GM23338 (cell line): ENCODE results near the gene PPP2R5C. TPM values are rescaled to one million over a fixed set of nuclear protein-coding genes. Genes with fewer than 3 reads are reported as not detected.
"Not testable (repeated sequence)": the region's sequence is repeated elsewhere in the genome, so short reads cannot be mapped to it uniquely, and the experiment has no call there.

ENCODE experiments used
- ATAC-seq: fragments of 200-7000 bp; cut with Tn5 transposase; 3 replicates; pipeline ENCODE4 v1.9.1; 2020
- DNase-seq: peaks from one replicate; pipeline ENCODE4 v3.0.0-alpha.2; 2015; ENCODE audit warnings: low spot score
- H2AFZ ChIP-seq: fragments of 200-600 bp; sonication (generic); 2 replicates; pipeline ENCODE4 v1.8.0; 2016; ENCODE audit warnings: antibody characterized with exemption, mild to moderate bottlenecking, moderate library complexity
- H3F3A ChIP-seq: fragments of 200-600 bp; sonication (generic); replicated peaks from 2 replicates; pipeline ENCODE4 v1.8.0; 2017; ENCODE audit warnings: antibody characterized with exemption, mixed run types, low read depth
- H3K27ac ChIP-seq: fragments of 200-600 bp; sonication (generic); 2 replicates; pipeline ENCODE4 v1.6.1; 2016; ENCODE audit warnings: low read depth
- H3K27me3 ChIP-seq: fragments of 200-600 bp; sonication (generic); 2 replicates; pipeline ENCODE4 v1.8.0; 2016; ENCODE audit warnings: mild to moderate bottlenecking, mixed run types, moderate library complexity; ENCODE audit not compliant: insufficient read depth
- H3K36me3 ChIP-seq: fragments of 200-600 bp; sonication (generic); 2 replicates; pipeline ENCODE4 v1.8.0; 2016; ENCODE audit warnings: mild to moderate bottlenecking; ENCODE audit not compliant: insufficient read depth
- H3K4me1 ChIP-seq: fragments of 200-600 bp; sonication (generic); 2 replicates; pipeline ENCODE4 v1.8.0; 2016; ENCODE audit warnings: mild to moderate bottlenecking, moderate library complexity; ENCODE audit not compliant: insufficient read depth
- H3K4me2 ChIP-seq: fragments of 200-600 bp; sonication (generic); 2 replicates; pipeline ENCODE4 v1.7.1; 2017; ENCODE audit warnings: mixed run types
- H3K4me3 ChIP-seq: fragments of 200-600 bp; sonication (generic); 2 replicates; pipeline ENCODE4 v1.6.1; 2016; ENCODE audit warnings: mixed run types
- H3K79me2 ChIP-seq: fragments of 200-600 bp; sonication (generic); replicated peaks from 2 replicates; pipeline ENCODE4 v1.8.0; 2017; ENCODE audit warnings: mild to moderate bottlenecking; ENCODE audit not compliant: insufficient read depth
- H3K9me2 ChIP-seq: fragments of 200-600 bp; sonication (generic); 2 replicates; pipeline ENCODE4 v1.8.0; 2017; ENCODE audit not compliant: insufficient read depth
- H4K20me1 ChIP-seq: fragments of 200-600 bp; sonication (generic); replicated peaks from 2 replicates; pipeline ENCODE4 v1.8.0; 2017; ENCODE audit warnings: mild to moderate bottlenecking; ENCODE audit not compliant: insufficient read depth
- H3K27ac Mint-ChIP-seq: 2 replicates; pipeline ENCODE4 v1.8.0; 2020; ENCODE audit warnings: inconsistent platforms, mild to moderate bottlenecking, moderate library complexity, mixed read lengths
- H3K27me3 Mint-ChIP-seq: 3 replicates; pipeline ENCODE4 v1.8.0; 2022; ENCODE audit warnings: low read depth, mild to moderate bottlenecking, moderate library complexity, mixed read lengths, inconsistent platforms; ENCODE audit not compliant: insufficient read depth, poor library complexity
- H3K36me3 Mint-ChIP-seq: 3 replicates; pipeline ENCODE4 v1.8.0; 2021; ENCODE audit warnings: low read depth, mild to moderate bottlenecking, inconsistent platforms, moderate library complexity, mixed read lengths
- H3K4me1 Mint-ChIP-seq: 3 replicates; pipeline ENCODE4 v1.8.0; 2020; ENCODE audit warnings: mild to moderate bottlenecking, inconsistent platforms, mixed read lengths
- H3K4me3 Mint-ChIP-seq: 3 replicates; pipeline ENCODE4 v1.8.0; 2021; ENCODE audit warnings: moderate library complexity, mild to moderate bottlenecking, inconsistent platforms, mixed read lengths
- H3K9me3 Mint-ChIP-seq: 3 replicates; pipeline ENCODE4 v1.8.0; 2020; ENCODE audit warnings: moderate library complexity, mild to moderate bottlenecking, inconsistent platforms, mixed read lengths
- CREB1 ChIP-seq: fragments of 250-450 bp; sonication (Bioruptor Pico); IDR thresholded peaks from 2 replicates; pipeline ENCODE4 v1.5.0; 2020; ENCODE audit warnings: low read depth, mild to moderate bottlenecking, moderate library complexity
- ETS1 ChIP-seq: IDR thresholded peaks from 2 replicates; pipeline ENCODE4 v1.6.1; 2016; ENCODE audit warnings: antibody characterized with exemption
- EZH2 ChIP-seq: fragments of 200-600 bp; sonication (generic); IDR thresholded peaks from one replicate; pipeline ENCODE4 v1.8.0; 2017; ENCODE audit warnings: antibody characterized with exemption, mild to moderate bottlenecking, low read depth; ENCODE audit not compliant: unreplicated experiment
- EZH2phosphoT487 ChIP-seq: fragments of 200-600 bp; sonication (generic); IDR thresholded peaks from one replicate; pipeline ENCODE4 v1.8.1; 2018; ENCODE audit warnings: antibody characterized with exemption; ENCODE audit not compliant: unreplicated experiment
- JUNB ChIP-seq: IDR thresholded peaks from one replicate; pipeline ENCODE4 v1.6.1; 2016; ENCODE audit warnings: antibody characterized with exemption; ENCODE audit not compliant: unreplicated experiment
- NANOG ChIP-seq: IDR thresholded peaks from 2 replicates; pipeline ENCODE4 v1.6.1; 2016; ENCODE audit warnings: antibody characterized with exemption, borderline replicate concordance
- POLR2AphosphoS5 ChIP-seq: IDR thresholded peaks from 2 replicates; pipeline ENCODE4 v1.6.1; 2016; ENCODE audit warnings: antibody characterized with exemption, low read depth
- STAT1 ChIP-seq: IDR thresholded peaks from one replicate; pipeline ENCODE4 v1.6.1; 2016; ENCODE audit warnings: antibody characterized with exemption; ENCODE audit not compliant: unreplicated experiment
- ZNF331 ChIP-seq: fragments of 250-450 bp; sonication (Bioruptor Pico); IDR thresholded peaks from 2 replicates; pipeline ENCODE4 v1.5.0; 2020; ENCODE audit warnings: low read depth, mild to moderate bottlenecking, moderate library complexity
- polyA plus RNA-seq: library from polyadenylated mRNA; unstranded; fragments of >200 nt; fragmentation: Nextera tagmentation; extraction: Ambion mirVana; gene quantifications from 2 replicates; pipeline ENCODE4 v1.2.1, GENCODE V29; 2016
- total RNA-seq: library from RNA; depleted of rRNA; stranded (reverse); fragments of >200 nt; shearing (Covaris generic); gene quantifications from 2 replicates; pipeline ENCODE4 v1.2.3, GENCODE V29; 2014

Gene PPP2R5C
- total and polyA plus RNA-seq, 2 experiments from 2014 or later, result 75.4 to 79.7 TPM

- no peaks in the 10 kb centered on the region for H3K36me3 ChIP-seq
- H3K27me3 ChIP-seq, result no peaks in the 10 kb centered on the region
- Mint-ChIP-seq H3K4me1 (peaks cover 12% of the 10 kb centered on the region), H3K36me3 (peaks cover 19% of the 10 kb centered on the region), H3K9me3 (no peaks in the 10 kb centered on the region), H3K27ac (no peak overlapping the region), H3K4me3 (no peak overlapping the region; the same call in 2 of the 3 replicates), H3K27me3 (peaks cover 3% of the 10 kb centered on the region)
- H2AFZ ChIP-seq, result no peak overlapping the region
- TF ChIP-seq CREB1 (CRISPR knock-in tag), result no peak
- no peak for TF ChIP-seq POLR2AphosphoS5
- no peak for TF ChIP-seq JUNB
- TF ChIP-seq ETS1, result no peak
- no peak for TF ChIP-seq ZNF331
- TF ChIP-seq NANOG, result no peak
- no peak for DNase-seq
- H3K4me2 ChIP-seq, result no peak overlapping the region
- no peaks in the 10 kb centered on the region for H3F3A ChIP-seq
- peaks cover 7% of the 10 kb centered on the region; the same call in 1 of the 2 replicates for H3K4me1 ChIP-seq
- ATAC-seq, result no peak
- H3K4me3 ChIP-seq, result no peak overlapping the region
- H4K20me1 ChIP-seq, result peaks cover 40% of the 10 kb centered on the region
- no peaks in the 10 kb centered on the region for H3K9me2 ChIP-seq
- peaks cover 100% of the 10 kb centered on the region for H3K79me2 ChIP-seq
- no peak overlapping the region for H3K27ac ChIP-seq
Measured at GRCh38 chr14:101970830-101971400, 209.4 kb downstream of the PPP2R5C start.

- not testable (repeated sequence) for H3K27ac ChIP-seq
- H4K20me1 ChIP-seq, result peaks cover 40% of the 10 kb centered on the region
Measured at GRCh38 chr14:101971458-101971857, 209.9 kb downstream of the PPP2R5C start.

GRCh38 chr14:101972126-101972866 lies 210.8 kb downstream of the PPP2R5C start:
- Mint-ChIP-seq H3K4me1 (peaks cover 6% of the 10 kb centered on the region), H3K4me3 (no peak overlapping the region), H3K27ac (no peak overlapping the region; the same call in 1 of the 2 replicates), H3K9me3 (no peaks in the 10 kb centered on the region), H3K36me3 (peaks cover 26% of the 10 kb centered on the region), H3K27me3 (peaks cover 3% of the 10 kb centered on the region)
- Histone ChIP-seq H3F3A (no peaks in the 10 kb centered on the region), H3K4me3 (no peak overlapping the region), H3K27ac (no peak overlapping the region), H3K79me2 (peaks cover 97% of the 10 kb centered on the region), H3K9me2 (no peaks in the 10 kb centered on the region), H2AFZ (no peak overlapping the region), H3K4me2 (no peak overlapping the region), H3K36me3 (no peaks in the 10 kb centered on the region; the same call in 1 of the 2 replicates), H3K4me1 (no peaks in the 10 kb centered on the region), H4K20me1 (peaks cover 40% of the 10 kb centered on the region), H3K27me3 (no peaks in the 10 kb centered on the region)
- DNase-seq, result peak; percentile 46
- ATAC-seq, result peak; percentile 69
- TF ChIP-seq POLR2AphosphoS5 (no peak), CREB1 (CRISPR knock-in tag) (no peak), EZH2phosphoT487 (no peak), JUNB (no peak), EZH2 (no peak), STAT1 (no peak)

More at GRCh38 chr14:101971458-101971857, 209.9 kb downstream of the PPP2R5C start:
- H3K27me3 Mint-ChIP-seq, H3K4me3 ChIP-seq, DNase-seq, H3K9me2 ChIP-seq, H3K27ac Mint-ChIP-seq, ATAC-seq, H3K4me1 ChIP-seq, H3K4me2 ChIP-seq, H3K9me3 Mint-ChIP-seq, H3F3A ChIP-seq, H3K4me3 Mint-ChIP-seq, H3K4me1 Mint-ChIP-seq, H3K36me3 ChIP-seq, H3K27me3 ChIP-seq, H2AFZ ChIP-seq: not testable (repeated sequence)
- peaks cover 97% of the 10 kb centered on the region for H3K79me2 ChIP-seq
- peaks cover 20% of the 10 kb centered on the region for H3K36me3 Mint-ChIP-seq
